ENCODE results near the gene PVALB.
A peak's percentile ranks its signal among the peaks of the same experiment; 100 is the strongest.

The PVALB gene, protein sequence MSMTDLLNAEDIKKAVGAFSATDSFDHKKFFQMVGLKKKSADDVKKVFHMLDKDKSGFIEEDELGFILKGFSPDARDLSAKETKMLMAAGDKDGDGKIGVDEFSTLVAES
- 0 reads per million in 2 donors for total RNA-seq

DNA sequence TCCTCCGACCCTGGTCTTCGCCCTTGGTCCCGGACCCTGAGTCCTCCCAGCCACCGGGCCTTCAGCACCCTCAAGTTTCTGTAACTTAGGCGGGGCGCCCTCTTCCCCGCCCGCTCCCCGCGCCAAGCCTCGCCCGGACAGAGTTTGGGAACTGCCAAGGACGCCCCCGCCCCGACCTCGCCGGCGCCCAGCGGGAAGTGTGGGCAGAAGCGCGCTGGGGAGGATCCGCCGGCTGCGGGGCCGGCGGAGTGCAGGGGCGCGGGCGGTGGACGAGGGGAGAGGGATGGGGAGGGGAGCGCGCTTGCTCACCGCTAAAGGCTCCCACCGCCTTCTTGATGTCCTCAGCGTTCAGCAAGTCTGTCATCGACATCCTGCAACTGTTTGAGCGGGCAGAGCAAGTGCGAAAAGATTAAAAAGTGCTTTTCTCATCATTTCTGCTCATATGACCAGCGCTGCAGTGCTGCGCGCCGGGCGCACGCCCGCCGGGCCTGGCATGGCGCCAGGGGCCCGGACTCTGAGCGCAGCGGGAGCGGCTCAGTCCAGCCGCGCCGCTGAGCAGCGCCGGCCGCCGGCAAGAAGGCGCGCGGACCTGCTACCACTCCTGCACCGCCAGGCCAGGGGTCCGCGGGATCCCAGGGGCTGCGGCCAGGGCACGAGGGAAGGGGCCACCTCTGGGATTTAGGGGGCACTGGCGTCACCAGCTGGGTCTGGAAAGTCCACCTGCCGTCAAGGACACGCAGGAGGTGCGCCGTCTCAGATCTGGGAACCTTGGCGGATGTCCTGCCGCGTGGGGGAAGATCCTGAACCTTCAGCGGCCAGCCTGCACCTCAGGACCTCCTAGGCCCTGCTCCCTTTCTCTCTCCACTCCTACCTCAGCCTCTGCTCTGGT lies at the start of gene PVALB:
Gene PVALB, minus strand, starts transcription at position 400 of the 889 bp plus-strand sequence. Its CDS starts 30 bp downstream, at position 370.
- no peak for DNase-seq

DNA sequence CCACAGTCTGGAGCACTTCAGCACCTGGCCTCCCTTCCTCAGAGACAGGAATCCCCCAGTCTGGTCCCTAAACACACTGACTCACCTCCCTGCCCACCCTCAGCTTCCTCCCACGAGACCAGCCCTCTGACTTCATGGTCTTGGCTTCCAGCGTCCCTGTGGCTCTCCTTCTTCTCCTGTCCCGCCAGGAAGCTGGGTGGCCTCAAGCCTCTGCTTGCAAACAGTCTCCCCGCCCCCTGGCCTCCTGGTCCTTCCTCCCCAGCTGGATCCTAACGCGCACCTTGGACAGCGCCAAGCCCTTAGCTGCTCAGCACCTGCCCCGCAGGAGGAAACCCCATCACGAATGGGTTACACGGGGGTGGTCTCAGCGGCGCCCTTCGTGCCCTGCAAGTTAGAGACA lies 48.5 kb upstream of the PVALB start:
- no peak for DNase-seq

DNA sequence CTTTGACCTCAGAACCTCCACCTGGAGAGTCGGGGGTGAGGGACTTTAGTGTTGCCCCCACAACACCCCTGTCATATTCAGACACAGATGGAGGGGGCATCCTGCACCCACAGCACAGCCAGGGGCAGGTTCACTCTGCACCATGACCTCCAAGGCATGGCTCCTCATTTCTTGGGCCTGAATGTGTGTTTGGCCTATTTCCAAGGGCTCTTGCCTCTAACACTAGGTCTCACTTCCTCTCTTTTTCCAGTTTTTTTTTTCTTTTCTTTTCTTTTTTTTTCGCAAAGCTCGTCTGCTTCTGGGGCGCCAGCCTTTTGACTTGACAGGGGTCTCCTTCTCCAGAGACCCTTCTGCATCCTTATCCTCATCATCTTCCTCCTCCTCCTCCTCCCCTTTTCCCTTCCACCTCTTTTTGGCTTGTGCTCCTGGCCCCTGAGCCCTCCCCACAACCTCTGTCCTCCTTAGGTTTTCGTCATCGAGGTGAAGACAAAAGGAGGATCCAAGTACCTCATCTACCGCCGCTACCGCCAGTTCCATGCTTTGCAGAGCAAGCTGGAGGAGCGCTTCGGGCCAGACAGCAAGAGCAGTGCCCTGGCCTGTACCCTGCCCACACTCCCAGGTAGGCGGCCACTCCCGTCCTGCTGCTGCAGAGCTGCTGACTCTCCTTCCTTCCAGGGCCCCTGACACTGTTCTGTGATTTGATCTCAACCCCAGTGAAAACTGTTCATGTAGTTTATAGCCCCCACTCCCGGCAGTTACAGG lies 47.8 kb upstream of the PVALB start:
- DNase-seq, result no peak

DNA sequence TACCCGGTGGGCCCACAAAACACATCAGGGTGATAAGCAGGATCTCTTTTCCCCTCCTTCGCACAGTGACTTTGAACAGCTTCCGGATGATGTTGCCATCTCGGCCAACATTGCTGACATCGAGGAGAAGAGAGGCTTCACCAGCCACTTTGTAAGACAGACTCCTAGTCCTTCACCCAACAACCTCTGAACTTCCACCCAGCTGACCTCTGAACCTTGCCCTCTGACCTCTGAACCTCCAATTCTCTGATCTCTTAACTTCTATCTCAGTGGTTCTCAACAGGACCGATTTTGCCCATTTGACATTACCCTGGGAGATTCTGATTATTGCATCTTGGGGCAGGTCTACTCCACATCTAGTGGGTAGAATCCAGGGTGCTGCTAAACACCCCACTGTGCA lies 47.1 kb upstream of the PVALB start:
- DNase-seq, result no peak

DNA sequence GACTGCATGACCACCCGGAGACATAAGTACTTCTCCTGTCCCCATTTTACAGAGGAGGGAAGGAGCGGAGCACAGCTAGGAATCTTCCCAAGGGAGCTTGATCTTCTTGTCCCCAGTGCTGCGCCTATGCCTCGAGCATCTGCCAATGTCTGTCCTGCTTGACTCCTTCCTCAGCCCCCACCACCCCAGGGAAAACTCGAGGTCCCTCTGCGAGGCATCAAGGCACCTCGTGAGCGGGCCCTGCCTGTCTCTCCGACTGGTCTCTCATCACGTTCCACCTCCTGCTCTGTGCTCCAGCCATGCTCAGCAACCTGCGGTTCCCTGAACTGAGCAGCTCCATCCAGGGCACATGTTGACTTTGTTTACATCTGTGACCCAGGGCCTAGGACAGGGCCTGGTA lies 46.4 kb upstream of the PVALB start:
- no peak for DNase-seq

DNA sequence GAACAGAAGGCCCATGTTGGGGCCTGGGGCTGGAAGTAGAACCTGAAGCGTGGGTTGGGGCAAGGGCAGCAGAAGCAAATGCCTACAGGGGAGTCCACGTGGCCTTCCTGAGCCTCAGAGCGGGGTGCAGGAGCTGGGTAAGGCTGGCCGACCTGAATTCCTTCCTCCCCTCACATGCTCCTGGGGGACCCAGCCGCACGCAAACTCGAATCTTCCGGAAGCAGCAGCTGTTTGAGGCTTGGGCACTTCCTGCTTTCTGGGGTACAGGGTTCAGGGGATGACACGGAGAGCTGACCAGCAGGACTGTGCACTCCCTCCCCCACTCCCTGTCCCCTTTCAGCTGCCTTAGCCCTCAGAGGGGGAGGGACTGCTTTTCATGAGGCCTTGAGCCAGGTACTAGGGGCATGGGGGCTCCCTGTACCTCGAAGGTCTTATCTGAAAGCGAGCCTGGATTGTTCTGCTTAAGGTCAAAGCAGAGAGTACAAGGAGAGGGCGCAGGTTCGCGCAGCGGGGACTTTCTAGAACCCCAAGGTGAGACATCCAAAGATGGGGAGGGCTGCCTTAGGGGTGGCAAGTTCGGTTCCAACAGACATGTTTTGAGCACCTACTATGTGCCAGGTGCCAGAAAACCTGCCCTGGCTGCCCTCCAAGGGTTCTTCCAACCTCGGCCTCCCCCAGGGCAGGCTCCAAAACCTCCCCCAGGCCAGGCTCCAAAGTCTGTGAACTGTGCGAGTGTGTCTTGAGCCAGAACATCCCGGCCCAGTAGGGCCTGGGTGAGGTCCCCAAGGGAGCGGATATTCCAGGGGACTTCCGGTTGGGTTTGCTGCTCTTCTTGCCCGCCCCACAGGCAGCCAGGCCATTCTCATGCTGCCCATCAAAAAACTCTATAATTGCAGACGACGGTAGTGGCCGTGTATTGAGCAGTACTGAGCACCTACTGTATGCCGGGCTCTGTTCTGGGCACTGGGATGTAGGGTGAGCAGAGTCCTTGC lies 45.7 kb upstream of the PVALB start:
- DNase-seq, result no peak

DNA sequence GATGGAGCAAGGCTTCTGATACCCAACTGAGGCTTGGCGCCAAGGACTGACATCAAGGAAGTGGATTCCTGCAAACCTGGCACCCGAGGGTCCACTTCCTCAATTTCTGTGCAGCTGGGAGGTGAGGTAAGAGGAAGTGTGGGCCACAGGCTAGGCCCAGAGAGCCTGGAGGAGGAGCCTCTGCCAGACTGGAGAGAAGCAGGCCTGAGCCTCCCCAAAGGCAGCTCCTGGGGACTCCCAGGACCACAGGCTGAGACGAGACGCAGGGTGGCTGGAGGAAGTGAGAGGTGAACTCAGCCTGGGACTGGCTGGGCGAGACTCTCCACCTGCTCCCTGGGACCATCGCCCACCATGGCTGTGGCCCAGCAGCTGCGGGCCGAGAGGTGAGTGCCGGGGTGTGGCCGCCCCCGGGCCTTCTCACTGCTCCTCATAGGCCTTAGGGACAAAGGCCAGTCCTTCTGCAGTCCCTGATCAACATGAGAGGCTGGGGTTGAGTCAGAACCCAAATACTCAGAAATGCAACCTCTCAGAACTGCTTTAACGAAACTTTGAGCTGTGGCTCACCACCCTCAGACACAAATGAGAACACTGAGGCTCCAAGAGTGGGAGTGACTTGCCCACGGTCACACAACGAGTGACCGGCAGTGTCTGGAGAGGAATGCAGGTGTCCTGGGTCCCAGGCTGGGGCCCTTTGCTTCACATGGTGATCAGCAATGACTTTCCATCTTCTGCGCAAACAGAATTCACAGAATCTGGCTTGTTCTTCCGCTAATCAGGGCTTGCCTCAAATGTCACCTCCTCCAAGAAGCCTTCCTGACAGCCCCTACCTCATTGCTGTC lies 44.2 kb upstream of the PVALB start, which contains the start of gene NCF4:
Gene NCF4, plus strand, starts transcription at position 186 of the 839 bp plus-strand sequence. Its CDS starts 166 bp downstream, at position 352.
- DNase-seq, result peak; percentile 21

DNA sequence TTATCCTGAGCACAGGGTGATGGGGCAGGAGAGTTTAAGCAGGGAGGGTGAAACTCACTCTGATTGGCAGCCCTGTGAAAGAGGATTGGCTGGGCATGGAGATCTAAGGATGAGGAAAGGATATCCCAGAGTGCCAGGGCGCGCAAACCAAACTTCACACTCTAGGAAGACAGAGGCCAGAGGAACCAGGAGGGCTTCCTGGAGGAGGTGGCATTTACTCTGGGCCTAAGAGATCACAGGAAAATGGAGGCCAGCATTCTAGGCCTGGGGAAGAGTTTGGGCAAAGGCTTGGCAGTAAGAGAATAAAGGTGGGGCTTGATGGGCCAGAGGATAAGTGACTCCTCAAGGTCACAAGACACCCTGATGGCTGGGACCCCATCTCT lies 43.6 kb upstream of the PVALB start:
- no peak for DNase-seq

DNA sequence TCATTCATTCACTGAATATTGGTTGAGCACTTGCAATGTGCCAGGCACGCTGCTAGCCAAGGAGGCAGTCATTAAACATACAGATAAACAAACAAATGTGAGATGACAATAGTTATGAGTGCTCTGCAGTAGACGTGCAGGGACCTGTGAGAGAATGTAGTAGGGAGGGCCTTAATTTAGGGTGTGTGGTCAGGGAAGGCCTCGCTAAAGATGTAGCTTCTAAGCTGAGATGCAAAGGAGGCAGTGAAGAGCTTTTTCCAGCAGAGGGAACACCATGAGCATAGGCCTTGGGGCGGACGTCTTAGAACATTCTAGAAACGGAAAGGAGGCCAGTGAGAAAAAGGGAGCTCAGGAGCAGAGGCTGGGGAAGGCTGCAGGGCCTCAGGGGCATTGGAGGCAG lies 43.2 kb upstream of the PVALB start:
- DNase-seq, result no peak

DNA sequence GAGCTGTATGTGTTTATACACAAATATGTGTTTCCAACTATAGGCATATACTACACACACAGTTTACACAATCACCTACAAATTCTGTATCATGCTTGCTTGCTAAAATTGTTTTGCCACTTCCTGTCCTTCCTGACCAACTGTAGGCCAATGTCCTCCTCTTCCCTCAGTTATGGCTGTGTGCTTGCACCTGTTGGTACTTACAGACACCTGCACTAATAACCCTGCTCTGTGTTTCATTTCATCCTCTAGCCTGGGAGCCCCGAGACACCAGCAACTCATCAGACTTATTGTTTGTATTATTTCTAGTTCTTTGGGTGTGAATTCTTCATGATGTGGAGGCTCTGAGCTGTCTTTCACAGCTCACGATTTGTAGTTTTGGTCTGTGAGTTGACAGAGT lies 42.1 kb upstream of the PVALB start:
- no peak for DNase-seq

DNA sequence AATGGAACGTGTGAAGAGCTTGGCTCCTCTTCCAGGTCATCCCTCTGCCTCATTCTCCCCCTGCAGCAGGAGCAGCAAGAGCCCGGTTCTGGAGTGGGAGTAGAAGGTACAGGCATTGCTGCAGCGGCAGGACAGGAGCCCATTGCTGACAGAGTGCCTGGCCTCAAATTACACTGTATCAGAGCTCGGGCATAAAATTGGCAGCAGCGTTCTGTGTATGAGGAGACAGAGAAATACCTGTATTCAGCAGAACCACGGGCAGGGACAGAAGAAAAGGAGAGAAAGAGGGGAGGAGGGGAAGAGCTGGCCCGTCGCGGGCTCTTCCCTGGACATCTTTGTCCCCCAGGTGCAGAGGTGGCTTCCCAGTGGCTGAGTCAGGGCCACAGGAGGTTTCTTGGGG lies 41.3 kb upstream of the PVALB start:
- no peak for DNase-seq

DNA sequence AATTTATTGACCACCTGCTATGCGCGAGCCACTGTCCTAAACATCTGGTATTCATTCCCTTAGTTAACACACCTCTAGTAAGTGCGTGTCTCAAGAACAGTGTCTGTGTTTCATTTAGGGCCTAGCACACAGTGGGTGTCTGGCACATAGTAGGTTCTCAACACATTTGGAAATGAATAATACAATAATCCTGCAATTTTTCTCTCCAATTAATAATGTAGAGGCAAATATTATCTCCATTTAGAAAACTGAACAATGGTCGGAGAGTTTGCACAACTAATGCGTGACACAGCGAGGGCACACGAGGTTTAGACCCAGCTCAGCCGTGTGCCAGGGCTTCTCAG lies 39.9 kb upstream of the PVALB start:
- DNase-seq, result no peak

DNA sequence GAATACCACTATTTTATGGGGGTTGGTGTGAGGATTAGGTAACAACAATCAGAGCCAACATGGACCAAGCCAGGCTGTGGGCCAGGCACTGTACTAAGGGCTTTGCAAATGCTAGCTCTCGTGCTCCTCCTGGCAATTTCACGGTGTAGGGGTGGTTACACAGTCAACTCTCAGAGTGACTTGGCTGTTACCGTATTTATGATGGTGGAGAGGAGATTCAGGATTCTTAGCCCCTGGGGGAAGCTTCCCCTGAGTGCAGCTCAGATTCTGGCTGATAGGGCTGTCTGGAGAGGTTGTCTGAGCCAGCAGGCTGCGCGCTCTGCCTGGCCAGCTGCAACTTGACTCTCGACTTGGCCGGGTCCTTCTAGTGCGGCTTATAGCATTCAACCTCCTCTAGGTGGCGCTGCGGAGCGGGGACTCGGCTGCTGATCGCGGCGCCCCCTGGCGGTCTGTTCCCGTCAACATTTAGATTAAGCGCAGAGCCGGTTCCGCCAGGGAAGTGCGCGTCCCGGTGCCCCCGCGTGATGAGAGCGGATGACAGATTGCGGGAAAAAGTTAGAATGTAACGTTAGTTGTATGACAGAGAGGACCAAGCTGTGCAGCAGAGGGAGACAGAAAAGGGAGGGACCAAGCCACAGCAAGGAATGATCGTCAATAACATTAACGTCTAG lies 39.4 kb upstream of the PVALB start:
- peak; percentile 100 for DNase-seq

DNA sequence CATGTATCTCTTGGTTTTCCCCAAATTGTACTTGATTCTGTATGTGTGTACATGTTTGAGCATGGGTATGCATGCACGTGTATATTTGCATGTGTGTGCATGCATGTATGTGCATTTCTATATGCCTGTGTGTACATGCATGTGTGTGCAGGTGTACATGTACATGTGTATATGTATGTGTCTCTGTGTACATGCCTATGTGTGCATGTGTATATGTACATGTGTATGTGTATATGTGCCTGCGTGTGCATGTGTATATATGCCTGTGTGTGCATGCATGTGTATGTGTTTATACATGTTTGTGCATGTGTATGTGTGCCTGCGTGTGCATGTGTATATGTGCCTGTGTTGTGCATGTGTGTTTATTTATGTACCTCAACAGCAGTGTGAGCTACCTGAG lies 38.6 kb upstream of the PVALB start:
- DNase-seq, result no peak

DNA sequence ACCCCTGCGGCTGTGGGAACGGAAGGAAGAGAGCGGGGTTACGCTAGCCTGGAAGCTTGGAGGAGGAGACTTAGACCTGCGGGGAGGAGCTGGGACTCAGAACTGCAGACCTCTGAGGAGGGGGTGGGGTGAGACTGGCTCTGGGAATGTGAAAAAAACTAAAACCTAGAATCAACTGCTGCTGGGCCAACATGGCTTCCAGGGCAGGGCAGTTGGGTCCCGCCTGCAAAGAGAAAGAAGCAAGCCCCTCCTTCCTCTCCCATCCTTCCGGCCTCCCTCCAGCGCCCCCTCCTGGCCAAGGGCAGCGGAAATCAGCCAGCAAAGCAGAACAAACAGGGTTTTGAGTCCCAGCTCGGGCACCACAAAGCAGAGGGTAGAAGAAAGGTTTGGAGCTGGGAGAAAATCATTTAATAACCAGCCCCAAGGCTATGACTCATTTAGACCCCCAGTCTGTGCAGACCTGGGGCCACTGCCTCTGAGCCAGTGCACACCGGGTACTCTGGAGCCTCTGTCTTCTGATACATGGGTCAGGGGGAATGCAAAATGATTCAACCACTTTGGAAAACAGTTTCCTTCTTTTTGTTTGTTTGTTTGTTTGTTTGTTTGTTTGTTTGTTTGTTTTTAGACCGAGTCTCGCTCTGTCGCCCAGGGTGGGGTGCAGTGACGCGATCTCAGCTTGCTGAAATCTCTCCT lies 36.7 kb upstream of the PVALB start:
- peak; percentile 90 for DNase-seq

DNA sequence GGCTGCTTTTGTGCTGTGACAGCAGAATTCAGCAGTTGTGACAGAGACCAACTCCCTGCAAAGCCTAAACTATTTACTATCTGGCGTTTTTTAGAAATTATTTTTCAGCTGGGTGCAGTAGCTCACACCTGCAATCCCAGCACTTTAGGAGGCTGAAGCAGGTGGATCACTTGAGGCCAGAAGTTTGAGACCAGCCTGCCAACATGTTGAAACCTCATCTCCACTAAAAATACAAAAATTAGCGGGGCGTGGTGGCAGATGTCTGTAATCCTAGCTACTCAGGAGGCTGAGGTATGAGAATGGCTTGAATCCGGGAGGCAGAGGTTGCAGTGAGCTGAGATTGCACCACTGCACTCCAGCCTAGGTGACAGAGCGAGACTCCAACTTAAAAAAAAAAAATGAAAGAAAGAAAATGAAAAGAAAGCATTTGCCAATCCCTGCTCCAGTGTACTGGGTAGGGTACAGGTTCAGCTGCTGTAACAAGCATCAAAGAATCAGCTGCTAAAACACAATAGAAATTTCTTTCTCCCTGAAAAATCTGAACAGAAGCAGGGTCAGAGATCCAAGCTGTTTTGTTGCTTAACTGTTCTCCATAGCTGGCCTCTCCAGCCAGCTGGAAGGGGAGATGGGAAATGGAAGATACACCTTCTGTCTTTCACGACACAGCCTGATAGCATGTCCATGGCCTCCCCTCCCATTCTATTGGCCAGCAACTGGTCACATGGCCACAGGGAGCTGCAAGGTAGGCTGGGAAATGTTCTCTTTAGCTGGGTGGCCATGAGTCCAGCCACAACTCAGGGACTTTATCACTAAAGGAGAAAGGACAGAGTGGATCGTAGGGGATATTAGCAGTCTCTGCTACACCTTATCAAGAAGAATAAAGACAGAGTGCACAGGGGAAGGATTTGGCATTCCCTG lies 35.5 kb upstream of the PVALB start:
- no peak for DNase-seq

DNA sequence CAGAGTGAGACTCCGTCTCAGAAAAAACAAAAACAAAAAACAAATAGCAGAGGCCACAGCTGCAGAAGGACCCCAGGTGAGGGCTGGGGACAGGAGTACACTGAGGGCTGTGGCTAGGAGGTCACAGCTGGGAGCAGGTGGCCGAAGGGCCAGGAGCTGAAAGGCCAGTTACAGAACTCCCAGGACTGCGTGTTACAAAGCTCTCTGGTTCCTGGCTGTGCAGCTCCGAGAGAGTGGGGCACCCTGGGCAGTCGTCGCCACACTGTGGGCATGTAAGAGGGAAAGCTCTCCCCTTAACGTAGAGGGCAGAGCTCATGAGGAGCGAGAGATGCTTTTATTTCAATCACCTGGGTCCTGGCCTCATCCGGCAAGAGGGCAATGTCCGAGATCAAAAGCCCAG lies 33.8 kb upstream of the PVALB start:
- no peak for DNase-seq

DNA sequence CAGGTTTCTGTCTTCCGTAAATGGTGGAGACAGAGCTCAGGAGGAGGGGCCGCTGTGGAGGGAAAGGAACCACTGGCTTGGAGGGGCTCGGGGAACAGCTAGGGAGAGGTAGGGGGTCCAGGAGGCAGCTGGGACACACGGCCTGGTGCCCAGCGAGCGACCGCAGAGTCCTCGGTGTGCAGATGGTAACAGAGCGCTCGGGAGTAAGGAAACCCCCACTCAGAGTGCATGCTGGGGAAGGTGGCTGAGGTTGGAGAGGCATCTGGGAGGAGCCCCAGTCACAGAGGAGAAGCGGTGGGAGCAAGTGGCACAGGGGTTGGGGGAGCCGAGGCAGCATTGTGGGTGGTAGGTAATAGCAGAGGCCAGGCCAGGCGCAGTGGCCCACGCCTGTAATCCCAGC lies 33.2 kb upstream of the PVALB start:
- DNase-seq, result no peak

DNA sequence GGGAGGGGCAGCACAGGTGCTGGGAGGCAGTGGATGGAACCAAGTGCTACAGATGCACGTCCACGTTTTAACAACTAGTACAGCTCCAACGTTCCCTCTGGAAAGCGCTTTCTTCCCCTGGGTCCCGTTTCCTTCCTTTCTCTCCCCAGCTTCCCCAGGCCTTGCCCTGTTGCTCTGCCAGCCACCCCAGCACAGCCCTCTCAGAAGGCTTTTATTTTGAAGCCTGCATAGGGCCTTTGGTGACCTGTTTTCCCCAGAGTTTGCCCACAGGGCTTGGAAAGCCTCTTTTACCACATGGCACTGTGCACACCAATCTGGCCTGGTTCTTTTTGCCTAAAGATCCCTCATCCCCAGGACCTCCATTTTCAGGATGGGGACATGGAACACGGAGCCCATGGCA lies 30.1 kb upstream of the PVALB start:
- DNase-seq, result no peak

All from T-helper 9 cell (primary cell).